RPMI8226 (cell line): ENCODE data around the gene SNTG2.

ENCODE experiments used
- DNase-seq: peaks from one replicate; pipeline ENCODE4 v3.0.0-alpha.2; 2015

SNTG2 gene

DNA sequence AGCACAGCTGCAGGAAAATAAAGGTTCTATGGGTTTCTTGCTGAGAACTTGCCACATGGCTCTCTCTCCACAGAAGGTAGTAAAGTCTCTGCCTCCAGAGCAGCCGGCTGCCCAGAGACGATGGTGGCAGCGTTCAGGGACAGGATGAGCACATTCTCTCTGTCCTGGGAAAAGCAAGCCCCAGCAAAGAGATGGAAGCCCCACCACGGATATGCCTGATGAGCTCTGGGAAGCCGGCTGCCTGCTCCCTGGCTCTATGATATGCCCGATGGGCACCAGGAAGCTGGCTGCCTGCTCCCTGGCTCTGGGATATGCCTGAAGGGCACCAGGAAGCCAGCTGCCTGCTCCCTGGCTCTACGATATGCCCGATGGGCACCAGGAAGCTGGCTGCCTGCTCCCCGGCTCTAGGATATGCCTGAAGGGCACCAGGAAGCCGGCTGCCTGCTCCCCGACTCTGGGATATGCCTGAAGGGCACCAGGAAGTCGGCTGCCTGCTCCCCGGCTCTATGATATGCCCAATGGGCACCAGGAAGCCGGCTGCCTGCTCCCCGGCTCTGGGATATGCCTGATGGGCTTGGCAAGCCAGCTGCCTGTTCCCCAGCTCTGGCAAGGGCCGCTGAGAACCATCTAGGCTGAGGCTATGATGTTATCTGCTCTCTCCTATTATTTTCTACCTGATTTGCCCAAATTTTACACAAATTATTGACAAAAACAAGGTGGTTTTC is 21.5 kb upstream of the SNTG2 start:
- DNase-seq: no peak

DNA sequence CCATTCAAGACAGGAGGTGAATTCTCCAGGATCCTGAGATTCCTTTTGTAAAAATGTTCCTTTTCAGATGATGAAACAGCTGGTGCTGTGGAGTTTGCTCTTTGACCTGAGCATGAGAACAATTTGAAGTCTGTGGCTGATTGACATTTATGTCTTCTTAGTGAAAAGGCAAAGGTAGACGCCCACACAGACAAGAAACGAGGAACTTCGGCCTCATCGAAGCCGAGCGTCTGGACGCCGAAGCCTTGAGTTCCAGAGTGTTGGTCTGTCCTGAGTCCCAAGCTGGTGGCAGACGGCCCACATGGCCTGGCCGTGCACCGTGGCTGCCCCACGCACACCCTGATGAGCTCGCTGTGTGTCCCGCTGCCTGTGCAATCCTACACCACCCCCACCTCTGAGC is 20.7 kb upstream of the SNTG2 start:
- DNase-seq: no peak

DNA sequence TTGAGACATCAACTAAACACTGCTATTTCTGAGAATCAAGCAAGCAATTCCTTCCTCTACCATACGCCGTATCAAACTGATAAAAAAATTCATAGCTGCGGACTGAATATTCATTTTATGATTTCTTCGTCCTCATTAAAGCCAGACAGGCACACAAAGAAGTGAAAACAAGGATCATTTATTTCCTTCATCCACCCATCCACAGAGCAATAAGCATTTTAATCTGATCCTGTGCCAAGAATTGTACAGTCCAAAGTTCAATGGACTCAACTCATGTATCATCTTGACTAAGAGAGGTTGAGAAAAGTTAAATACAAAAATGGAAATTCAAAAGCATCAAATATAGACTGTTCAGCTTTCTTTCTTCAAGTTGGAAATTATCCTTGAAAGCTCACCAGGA is 19.7 kb upstream of the SNTG2 start:
- no peak for DNase-seq

- DNase-seq: no peak
These were observed 18.1 kb upstream of the SNTG2 start for GRCh38 chr2:932320-933115.

DNA sequence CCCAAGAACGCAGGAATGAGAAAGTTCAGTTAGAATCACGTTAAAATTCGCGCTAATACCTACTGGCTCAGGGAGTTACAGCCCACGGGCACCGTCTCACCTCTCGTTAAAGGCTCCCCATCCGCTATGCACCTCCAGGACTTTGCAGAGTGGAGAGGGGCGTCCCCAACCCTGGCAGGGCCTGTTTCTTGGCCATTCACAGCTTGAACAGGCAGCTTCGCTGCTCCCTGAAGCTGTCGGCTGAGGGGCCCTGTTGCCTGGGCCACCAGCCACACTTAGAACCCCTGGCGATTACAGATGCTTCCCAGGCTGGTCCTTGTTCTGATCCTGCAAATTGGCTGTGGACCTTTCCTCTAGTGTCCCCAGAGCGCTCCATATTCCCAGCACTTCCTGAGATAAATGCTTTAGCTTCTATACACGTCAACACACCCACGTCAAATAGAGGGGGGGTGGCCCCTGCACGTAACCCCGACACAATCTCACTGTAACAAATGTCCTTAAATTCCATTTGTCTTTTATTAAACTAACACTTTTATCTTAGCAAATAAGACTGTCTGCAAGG is 16.8 kb upstream of the SNTG2 start:
- DNase-seq: no peak

DNA sequence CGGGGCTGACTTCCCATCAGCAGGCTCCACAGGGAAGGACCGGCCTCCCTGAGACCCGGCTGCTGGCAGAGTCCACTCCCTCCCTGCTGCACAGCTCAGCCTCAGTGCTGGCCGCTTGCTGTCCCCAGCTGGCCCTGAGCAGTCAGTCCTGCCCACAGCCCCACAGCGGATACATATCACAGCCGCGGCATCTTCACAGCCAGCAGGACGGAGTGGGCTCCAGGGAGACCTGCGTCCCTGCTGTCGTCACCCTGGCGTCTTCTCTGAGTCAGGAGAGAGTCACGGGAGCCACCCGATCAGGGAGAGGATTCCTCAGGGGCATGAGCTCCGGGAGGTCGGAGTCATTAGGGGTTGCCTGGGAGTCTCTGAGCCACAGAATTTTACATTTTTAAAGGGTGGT is 13.1 kb upstream of the SNTG2 start:
- DNase-seq: no peak

DNA sequence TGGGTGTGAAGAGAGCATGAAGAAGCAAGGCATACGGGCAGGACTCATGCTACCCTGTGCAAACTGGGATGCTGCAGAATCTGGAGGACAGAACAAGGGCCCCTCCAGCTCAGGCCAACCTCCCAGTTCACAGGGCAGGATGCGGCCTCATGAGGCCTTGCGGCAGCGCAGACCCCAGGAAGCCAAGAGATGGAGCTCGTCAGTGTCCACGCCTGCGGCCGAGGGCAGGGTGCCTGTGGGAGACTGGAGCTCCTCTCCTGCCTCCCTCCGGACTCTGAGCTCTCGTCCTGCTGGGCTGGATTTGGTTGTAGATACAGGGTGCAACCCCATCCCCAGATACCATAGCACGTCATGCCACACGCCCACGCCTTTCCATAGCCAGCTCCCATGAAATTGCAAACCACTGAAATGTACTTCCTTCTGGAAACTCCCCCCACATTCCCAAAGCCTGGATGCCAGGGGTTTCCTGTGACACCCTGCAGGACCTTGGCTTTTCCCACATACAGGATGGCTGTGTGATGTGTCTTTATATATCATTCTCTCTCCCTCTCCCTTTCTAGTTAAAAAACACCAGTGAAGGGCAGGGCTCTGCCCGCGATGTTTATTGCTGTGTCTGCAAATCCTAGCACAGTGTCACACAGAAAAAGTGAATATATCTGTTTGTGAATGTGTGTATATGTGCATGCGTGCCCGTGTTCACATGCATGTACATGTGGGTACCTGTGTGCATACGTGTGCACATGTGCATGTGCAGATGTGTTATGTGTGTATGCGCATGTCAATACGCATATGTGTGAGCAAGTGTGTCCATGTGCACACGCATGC is 12.3 kb upstream of the SNTG2 start:
- no peak for DNase-seq

GRCh38 chr2:939936-940601 is 10.6 kb upstream of the SNTG2 start:
- no peak for DNase-seq

GRCh38 chr2:941871-942270 is 8.8 kb upstream of the SNTG2 start:
- no peak for DNase-seq

GRCh38 chr2:942775-943460 is 7.7 kb upstream of the SNTG2 start:
- DNase-seq: no peak

GRCh38 chr2:943461-943797 is 7.2 kb upstream of the SNTG2 start:
- DNase-seq: no peak

DNA sequence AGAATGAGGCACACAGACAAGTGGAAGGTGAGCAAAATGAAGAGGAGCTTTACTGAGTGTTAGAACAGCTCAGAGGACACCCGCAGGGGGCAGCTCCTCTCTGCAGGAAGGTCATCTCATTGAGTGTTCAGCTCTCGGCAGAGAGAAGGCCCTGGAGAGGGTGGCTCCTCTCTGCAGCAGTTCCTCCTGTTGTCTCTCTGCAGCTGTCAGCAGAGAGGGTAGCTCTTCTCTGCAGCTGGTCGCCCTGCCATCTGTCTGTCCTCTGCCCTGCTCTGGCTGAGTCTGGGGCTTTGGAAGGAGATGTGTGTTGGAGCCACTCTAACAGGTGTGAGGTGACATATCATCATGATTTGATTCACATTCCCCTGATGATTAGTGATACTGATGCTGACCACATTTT is 6.8 kb upstream of the SNTG2 start:
- no peak for DNase-seq

DNA sequence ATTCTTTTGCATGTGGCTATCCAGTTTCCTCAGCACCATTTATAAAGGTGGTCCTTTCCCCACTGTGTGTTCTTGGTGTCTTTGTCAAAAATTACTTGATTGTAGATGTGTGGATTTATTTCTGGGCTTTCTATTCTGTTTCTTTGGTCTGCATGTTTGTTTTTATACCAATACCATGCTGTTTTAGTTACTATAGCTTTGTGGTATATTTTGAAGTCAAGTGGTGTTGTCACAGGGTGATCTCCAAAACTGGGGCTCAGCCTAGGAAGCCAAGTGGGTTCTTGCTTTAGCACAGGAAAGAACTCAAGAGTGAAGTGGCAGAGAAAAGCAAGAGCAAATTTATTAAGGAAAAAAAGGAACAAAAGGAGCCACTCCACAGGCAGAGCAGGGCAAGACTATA is 6.0 kb upstream of the SNTG2 start:
- no peak for DNase-seq

GRCh38 chr2:945104-945503 is 5.5 kb upstream of the SNTG2 start:
- no peak for DNase-seq

- peak; percentile 15 for DNase-seq
These were observed 4.3 kb upstream of the SNTG2 start for GRCh38 chr2:946073-946948.

DNA sequence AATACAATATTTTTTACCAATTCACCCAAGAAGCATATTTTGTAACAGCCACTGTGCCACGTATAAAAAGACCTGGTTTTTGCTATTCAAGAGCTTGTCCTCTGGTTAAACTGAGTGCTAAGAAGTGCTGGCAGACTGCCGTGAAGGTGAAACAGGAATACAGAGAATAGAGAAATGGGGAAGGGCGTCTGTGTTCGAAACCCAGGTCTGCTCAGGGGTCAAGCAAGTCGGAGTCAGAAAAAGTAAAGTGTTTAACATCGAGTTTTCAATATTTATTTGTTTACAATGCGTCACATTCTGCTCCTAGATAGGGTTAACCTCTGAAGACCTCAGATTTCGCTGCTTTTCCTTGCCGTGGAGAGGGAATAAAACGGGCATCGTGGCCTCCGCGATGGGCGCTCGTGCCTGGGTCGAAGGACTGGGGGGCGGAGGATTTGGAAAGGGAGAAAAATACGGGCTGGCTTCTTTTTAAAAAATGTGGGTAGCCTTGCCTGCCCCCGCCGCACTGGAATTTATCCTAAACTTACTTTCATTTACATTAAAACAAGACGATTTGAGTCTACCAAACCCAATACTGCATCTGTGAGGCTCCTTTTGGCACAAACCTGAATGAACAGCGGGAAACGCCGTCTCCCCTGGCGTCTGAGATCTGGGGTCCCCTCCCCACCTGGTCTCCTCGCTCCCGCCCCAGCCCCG is 1.1 kb upstream of the SNTG2 start:
- DNase-seq: no peak

GRCh38 chr2:951224-952006 is 766 bp downstream of the SNTG2 start:
- no peak for DNase-seq

GRCh38 chr2:953408-953807 is 2.8 kb downstream of the SNTG2 start:
- no peak for DNase-seq

GRCh38 chr2:953975-954686 is 3.5 kb downstream of the SNTG2 start:
- no peak for DNase-seq
